Limb (tissue), 2 donors: ENCODE data around the gene KCNQ1.

Experiments used
- DNase-seq, 2 donors: peaks; one replicate each; pipeline ENCODE4 v3.0.0-alpha.2; 2016; ENCODE audit errors: extremely low spot score in 2 of 2

KCNQ1 gene

GRCh38 chr11:2846056-2846455 is 401.2 kb downstream of the KCNQ1 start:
- DNase-seq = no peak

GRCh38 chr11:2846470-2846869 is 401.7 kb downstream of the KCNQ1 start:
- DNase-seq = no peak

- DNase-seq = no peak
Measured at GRCh38 chr11:2847561-2847960, 402.8 kb downstream of the KCNQ1 start.

GRCh38 chr11:2848497-2848896 is 403.7 kb downstream of the KCNQ1 start:
- DNase-seq = no peak

- no peak for DNase-seq
Measured at GRCh38 chr11:2849994-2850770, 405.4 kb downstream of the KCNQ1 start.

GRCh38 chr11:2853401-2853800 is 408.6 kb downstream of the KCNQ1 start:
- DNase-seq = no peak

GRCh38 chr11:2853997-2854560 is 409.3 kb downstream of the KCNQ1 start:
- DNase-seq = no peak

GRCh38 chr11:2855162-2855561 is 410.4 kb downstream of the KCNQ1 start:
- no peak for DNase-seq

- DNase-seq = no peak
Measured at GRCh38 chr11:2857276-2857675, 412.5 kb downstream of the KCNQ1 start.

GRCh38 chr11:2857918-2858317 is 413.1 kb downstream of the KCNQ1 start:
- no peak for DNase-seq

DNA sequence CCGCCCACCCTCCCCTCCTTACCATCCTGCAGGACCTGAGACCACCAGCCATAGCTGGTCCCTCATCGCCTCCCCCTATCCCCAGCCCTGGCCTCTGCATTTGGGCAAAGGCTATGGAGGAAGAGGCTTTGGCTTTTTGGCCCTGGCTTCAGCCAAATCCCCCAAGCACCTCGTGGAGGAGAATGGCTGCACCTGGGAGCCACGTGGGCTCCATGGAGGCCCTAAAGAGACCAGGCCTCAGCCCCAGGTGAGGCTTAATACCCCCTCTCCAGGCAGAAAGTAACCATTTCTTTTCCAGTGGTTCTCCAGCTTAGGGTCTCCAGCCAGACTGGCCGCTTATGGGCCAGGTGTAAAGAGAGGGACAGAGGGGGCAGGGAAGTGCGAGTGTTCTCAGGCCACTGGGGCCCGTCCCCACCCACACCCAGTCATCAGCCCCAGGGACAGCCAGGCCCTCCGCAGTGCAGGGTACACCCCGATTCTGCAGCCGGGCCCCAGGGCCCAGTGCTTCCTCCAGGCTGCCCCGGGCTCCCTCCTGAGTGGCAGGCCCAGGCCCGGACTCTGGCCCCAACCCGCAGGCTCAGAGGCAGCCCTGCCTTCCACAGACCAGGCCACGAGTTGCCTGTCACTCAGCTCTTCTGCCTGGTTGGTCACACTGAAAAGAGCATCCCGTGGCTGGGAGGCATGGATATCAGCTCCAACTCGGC is 414.3 kb downstream of the KCNQ1 start:
- no peak for DNase-seq

DNA sequence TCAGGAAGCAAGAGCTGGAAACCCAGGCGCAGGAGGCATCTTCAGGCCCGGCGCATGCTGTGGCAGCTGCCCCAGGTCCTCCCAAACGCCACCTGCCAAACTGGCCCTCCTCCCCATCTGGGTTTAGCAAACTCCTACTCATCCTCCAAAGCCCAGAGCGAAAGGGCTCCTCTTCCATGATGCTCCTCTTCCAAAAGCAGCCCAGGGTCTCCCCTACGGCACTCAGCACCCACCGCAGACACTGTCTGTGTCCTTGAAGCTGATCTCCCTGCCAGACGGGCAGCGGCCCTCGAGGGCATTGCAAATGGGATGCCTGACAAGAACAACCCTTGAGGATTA is 414.9 kb downstream of the KCNQ1 start:
- DNase-seq = no peak

GRCh38 chr11:2860636-2861035 is 415.8 kb downstream of the KCNQ1 start:
- no peak for DNase-seq

DNA sequence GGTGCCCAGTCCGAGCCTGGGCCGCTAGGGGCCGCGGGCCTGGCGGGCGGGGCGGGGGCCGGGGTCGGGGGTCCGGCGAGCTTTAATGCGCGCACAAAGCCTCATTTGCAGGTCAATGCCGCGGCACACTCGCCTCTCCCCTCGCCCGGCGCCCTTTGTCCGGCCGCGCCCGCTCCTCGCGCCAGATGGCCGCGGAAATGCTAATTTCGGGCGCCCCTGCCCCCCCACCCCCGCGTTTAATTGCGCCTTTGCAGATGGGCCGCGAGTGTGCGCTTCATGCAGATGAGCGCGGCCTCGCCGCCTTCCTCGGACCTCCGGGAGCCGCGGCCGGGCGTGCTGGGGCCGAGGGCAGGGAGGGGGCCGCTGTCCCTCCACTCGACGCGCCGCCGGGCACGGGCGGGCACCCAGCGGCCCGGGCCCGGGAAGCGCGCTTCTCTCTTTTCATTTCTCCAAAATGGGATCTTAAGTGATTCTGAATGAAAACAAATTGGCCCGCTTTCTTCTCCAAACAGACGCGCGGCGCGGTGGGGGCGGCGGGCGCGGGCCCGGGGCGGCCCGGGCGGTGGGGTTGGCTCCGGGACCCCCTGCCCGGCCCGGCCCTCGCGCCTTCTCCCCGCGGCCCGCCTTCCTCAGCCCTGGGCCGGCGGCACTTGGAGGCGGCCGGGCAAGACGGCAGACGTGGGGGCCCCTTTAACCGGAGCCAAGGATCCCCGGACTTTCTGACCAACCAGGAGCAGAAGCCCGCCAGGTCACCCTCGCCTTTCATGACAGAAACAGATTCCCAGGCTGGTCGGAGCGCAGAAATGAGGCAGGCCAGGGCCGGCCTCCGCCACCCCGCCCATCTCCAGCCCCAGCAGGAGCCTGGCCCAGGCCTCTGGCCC is 417.8 kb downstream of the KCNQ1 start:
- DNase-seq = no peak

DNA sequence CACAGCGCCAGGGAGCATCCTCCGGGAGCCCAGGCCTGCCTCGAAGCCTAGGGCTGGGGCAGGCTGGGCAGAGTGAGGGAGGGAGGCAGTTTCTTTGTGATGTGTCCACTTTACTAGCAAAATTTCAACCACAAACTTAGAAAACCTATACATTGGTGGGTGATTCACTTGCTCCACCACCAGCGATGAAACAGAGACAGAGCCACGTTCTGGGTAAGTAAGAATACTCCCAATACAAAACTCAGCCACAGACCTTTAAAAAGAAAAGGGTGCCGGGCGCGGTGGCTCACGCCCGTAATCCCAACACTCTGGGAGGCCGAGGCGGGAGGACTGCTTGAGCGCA is 418.4 kb downstream of the KCNQ1 start:
- DNase-seq = no peak

DNA sequence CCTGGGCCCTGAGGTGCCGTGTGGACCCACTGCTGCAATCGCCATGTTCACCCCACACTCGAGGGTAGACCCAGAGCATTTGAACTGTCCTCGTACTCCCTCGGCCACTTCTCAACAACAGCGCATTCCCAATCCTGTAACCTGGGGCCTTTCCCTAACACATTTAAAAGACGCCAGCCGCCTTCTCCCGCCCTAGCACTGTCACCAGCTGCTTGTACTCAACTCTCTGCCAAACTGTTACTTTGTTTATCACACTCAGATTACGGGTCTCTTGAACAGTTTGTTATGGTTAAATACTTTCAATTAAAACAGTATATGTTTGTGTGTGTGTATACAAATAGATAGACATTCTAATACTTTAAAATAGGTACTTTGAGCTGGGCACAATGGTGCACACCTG is 420.1 kb downstream of the KCNQ1 start:
- DNase-seq = no peak

GRCh38 chr11:2865922-2866577 is 421.2 kb downstream of the KCNQ1 start:
- DNase-seq = no peak

GRCh38 chr11:2867142-2867541 is 422.3 kb downstream of the KCNQ1 start:
- no peak for DNase-seq

DNA sequence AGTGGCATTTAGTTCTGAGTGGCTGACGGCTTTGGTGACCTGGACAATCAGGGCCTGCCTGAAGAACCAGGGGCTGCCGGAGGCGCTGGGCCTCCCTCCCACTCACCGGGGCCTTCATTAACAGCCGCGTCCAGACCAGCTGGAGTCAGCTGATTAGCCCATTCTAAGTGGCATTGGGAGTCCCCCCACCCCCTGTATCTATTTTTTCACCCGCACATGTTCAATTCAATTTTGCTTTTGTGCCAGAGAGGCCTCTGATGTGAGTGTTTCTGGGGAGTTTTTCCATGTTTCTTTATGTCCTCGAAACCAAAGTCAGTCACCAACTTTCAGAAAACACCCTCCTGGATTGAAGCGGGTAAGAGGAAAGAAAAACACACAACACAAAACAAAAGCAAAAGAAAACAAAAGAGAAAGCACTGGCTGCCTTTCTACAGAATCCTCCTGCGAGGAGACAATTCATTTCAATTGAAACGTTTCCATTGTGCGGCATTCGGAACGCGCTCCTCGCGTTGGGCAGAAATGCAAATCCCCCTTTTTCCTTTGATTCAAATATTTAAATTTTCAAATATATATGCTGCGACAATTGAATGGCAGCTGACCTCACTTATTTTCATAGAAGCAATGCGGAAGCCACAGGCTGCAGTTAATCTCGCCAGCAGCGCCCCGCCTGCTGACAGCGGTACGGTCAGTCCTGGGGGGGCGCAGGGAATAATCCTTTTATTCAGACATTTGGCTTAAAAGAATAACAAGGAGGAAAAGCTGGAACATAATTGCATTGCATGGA is 423.1 kb downstream of the KCNQ1 start:
- DNase-seq = no peak

- no peak for DNase-seq
Measured at GRCh38 chr11:2868506-2869133, 423.8 kb downstream of the KCNQ1 start.
